H1 (cell line): ENCODE data around the gene OTOGL. TPM values are rescaled to one million over a fixed set of nuclear protein-coding genes. Genes with fewer than 3 reads are reported as not detected.

Experiments
- ATF3 ChIP-seq: IDR thresholded peaks from 2 replicates; pipeline ENCODE4 v1.6.1; 2011; ENCODE audit warnings: low read depth, mild to moderate bottlenecking, low read length; ENCODE audit not compliant: insufficient read depth
- CHD1 ChIP-seq: IDR thresholded peaks from 2 replicates; pipeline ENCODE4 v1.6.1; 2012; ENCODE audit warnings: low read depth, low read length, improper control_type of control experiment
- CHD7 ChIP-seq: fragments of 300-600 bp; sonication (generic); IDR thresholded peaks from 2 replicates; pipeline ENCODE4 v1.7.1; 2012; ENCODE audit warnings: low read length, moderate library complexity, mild to moderate bottlenecking, inconsistent platforms; ENCODE audit not compliant: insufficient replicate concordance
- GABPA ChIP-seq: IDR thresholded peaks from 2 replicates; pipeline ENCODE4 v1.6.1; 2011; ENCODE audit warnings: mild to moderate bottlenecking, low read length, moderate library complexity, borderline replicate concordance; ENCODE audit not compliant: insufficient read depth
- MAX ChIP-seq: IDR thresholded peaks from 2 replicates; pipeline ENCODE4 v1.6.1; 2012; ENCODE audit warnings: inconsistent platforms
- RNF2 ChIP-seq: fragments of 200-900, 300-1000 bp; sonication (generic); IDR thresholded peaks from 2 replicates; pipeline ENCODE4 v1.7.1; 2016; ENCODE audit warnings: borderline replicate concordance, low read depth, mild to moderate bottlenecking, antibody characterized with exemption, low read length; ENCODE audit not compliant: poor library complexity, severe bottlenecking; ENCODE audit errors: missing control alignments
- SP4 ChIP-seq: IDR thresholded peaks from 2 replicates; pipeline ENCODE4 v1.6.1; 2012; ENCODE audit warnings: low read length, inconsistent platforms
- USF2 ChIP-seq: IDR thresholded peaks from 2 replicates; pipeline ENCODE4 v1.6.1; 2011; ENCODE audit warnings: low read length, improper control_type of control experiment
- polyA plus RNA-seq, 7 experiments: library from polyadenylated mRNA; depleted of rRNA in 3 of 7; stranded (reverse) in 5 of 7; unstranded in 2 of 7; fragments of >200 nt in 5 of 7; fragments of 200-250 nt in 2 of 7; gene quantifications; 1 replicate in 5 of 7; 2 replicates in 1 of 7; 4 replicates in 1 of 7; pipeline versions ENCODE4 v1.2.1 to v1.2.3, GENCODE V29; 2011 to 2013; ENCODE audit warnings: missing spikeins in 2 of 7, mixed read lengths in 2 of 7
- total RNA-seq: library from RNA; stranded (reverse); fragmentation: NEBNext Ultra II Directional; extraction: Animal tissue kit (Norgen Biotek cat#: 25700); gene quantifications from 2 replicates; pipeline ENCODE4 v1.2.1, GENCODE V29; 2021

OTOGL gene
- total and polyA plus RNA-seq, 2 of the 8 experiments (the other 6 are each of a cell fraction or from before 2014, with no cell fraction given) = 0.12 to 0.17 TPM

GRCh38 chr12:80198782-80199337 is 99.5 kb downstream of the OTOGL start (continued):
- TF ChIP-seq CHD7 (no peak), SP4 (no peak), GABPA (no peak), MAX (no peak), USF2 (no peak), CHD1 (no peak), RNF2 (no peak), ATF3 (no peak)
